MM.1S (cell line): ENCODE measurements around the gene DCST1.

ENCODE experiments used
- EZH2 ChIP-seq: fragments of 300-600 bp; sonication (generic); optimal IDR thresholded peaks from 2 replicates; pipeline ENCODE3; 2017; ENCODE audit warnings: low read depth, mild to moderate bottlenecking, antibody characterized with exemption, low read length, mixed read lengths
- EZH2phosphoT487 ChIP-seq: fragments of 300-600 bp; sonication (generic); IDR thresholded peaks from 2 replicates; pipeline ENCODE4 v1.6.1; 2018; ENCODE audit warnings: antibody characterized with exemption, low read length
- TF ChIP-seq, protein P1 (sequence below): fragments of 300-600 bp; sonication (generic); IDR thresholded peaks from 2 replicates; pipeline ENCODE4 v1.5.1; 2016; ENCODE audit warnings: antibody characterized with exemption, low read length, mixed read lengths

DNA sequence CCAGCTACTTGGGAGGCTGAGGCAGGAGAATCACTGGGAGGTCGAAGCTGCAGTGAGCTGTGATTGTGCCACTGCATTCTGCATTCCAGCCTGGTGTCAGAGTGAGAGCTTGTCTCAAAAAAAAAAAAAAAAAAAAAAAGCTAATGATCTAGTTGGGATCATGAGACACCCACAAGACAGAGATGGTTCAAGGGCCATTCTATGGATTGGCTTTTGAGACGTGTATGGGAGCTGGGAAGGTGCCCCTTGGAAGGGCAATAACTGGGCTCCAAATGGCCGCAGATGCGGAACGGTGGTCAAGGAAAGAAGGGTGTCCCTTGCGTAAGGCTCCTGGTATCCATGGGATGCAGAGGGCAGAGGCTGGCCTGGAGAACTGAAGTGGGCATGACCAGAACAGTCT is 10.7 kb downstream of the DCST1 start:
- TF ChIP-seq EZH2 (no peak), EZH2phosphoT487 (no peak)
- TF ChIP-seq, protein P1, sequence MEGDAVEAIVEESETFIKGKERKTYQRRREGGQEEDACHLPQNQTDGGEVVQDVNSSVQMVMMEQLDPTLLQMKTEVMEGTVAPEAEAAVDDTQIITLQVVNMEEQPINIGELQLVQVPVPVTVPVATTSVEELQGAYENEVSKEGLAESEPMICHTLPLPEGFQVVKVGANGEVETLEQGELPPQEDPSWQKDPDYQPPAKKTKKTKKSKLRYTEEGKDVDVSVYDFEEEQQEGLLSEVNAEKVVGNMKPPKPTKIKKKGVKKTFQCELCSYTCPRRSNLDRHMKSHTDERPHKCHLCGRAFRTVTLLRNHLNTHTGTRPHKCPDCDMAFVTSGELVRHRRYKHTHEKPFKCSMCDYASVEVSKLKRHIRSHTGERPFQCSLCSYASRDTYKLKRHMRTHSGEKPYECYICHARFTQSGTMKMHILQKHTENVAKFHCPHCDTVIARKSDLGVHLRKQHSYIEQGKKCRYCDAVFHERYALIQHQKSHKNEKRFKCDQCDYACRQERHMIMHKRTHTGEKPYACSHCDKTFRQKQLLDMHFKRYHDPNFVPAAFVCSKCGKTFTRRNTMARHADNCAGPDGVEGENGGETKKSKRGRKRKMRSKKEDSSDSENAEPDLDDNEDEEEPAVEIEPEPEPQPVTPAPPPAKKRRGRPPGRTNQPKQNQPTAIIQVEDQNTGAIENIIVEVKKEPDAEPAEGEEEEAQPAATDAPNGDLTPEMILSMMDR, result no peak
